ENCODE measurements around the gene NCR2.

DNA sequence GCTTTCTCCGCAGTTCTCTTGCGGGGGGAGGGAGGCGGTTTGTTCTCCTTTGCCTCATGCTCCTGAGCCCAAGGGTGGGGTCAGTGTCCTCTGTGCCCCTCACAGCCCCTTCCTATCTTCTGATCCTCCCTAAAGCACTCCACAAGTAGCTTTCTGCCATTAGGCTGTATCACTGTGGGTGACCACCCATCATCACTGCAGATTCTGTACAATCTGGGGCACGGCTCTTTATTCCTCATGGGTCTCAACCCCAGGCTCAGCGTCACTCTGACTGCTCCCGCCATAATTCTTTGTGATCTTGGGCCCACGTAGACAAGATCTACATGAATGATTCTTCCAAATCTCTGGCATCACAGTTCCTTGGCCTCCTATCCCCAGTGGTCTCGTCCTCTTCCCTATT is 10.5 kb downstream of the NCR2 start:
- TF ChIP-seq, protein P1, sequence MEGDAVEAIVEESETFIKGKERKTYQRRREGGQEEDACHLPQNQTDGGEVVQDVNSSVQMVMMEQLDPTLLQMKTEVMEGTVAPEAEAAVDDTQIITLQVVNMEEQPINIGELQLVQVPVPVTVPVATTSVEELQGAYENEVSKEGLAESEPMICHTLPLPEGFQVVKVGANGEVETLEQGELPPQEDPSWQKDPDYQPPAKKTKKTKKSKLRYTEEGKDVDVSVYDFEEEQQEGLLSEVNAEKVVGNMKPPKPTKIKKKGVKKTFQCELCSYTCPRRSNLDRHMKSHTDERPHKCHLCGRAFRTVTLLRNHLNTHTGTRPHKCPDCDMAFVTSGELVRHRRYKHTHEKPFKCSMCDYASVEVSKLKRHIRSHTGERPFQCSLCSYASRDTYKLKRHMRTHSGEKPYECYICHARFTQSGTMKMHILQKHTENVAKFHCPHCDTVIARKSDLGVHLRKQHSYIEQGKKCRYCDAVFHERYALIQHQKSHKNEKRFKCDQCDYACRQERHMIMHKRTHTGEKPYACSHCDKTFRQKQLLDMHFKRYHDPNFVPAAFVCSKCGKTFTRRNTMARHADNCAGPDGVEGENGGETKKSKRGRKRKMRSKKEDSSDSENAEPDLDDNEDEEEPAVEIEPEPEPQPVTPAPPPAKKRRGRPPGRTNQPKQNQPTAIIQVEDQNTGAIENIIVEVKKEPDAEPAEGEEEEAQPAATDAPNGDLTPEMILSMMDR (IDR thresholded peaks at IDR 0.05) = no peak
- no peak for TF ChIP-seq POLR2A (IDR thresholded peaks at IDR 0.05)

Measured in lower leg skin (tissue), 3 donors.